PFSK-1 (cell line): Measurements from ENCODE around the gene RIN3.

ENCODE experiments used
- FOXP2 ChIP-seq: optimal IDR thresholded peaks from 2 replicates; pipeline ENCODE3; 2011; ENCODE audit warnings: borderline replicate concordance, control low read depth, inconsistent platforms; ENCODE audit not compliant: insufficient read depth; ENCODE audit errors: extremely low read length, extremely low read depth
- POLR2AphosphoS5 ChIP-seq: IDR thresholded peaks from 2 replicates; pipeline ENCODE4 v1.6.1; 2012; ENCODE audit warnings: low read depth, mild to moderate bottlenecking, control low read depth, low read length, moderate library complexity
- SIN3A ChIP-seq: IDR thresholded peaks from 2 replicates; pipeline ENCODE4 v1.6.1; 2012; ENCODE audit warnings: mild to moderate bottlenecking, low read length, moderate library complexity, borderline replicate concordance; ENCODE audit not compliant: insufficient read depth
- TAF1 ChIP-seq: IDR thresholded peaks from 2 replicates; pipeline ENCODE4 v1.6.1; 2012; ENCODE audit warnings: low read length, control low read depth, borderline replicate concordance; ENCODE audit not compliant: insufficient read depth
- TF ChIP-seq, protein P1 (sequence below), 2 experiments: IDR thresholded peaks; 2 replicates each; pipeline versions ENCODE4 v1.6.1 to v1.8.0; 2011 to 2012; ENCODE audit warnings: low read depth in 2 of 2, low read length in 2 of 2, control low read depth in 1 of 2, inconsistent platforms in 1 of 2, mild to moderate bottlenecking in 1 of 2, moderate library complexity in 1 of 2; ENCODE audit not compliant: insufficient read depth in 1 of 2

Gene RIN3

DNA sequence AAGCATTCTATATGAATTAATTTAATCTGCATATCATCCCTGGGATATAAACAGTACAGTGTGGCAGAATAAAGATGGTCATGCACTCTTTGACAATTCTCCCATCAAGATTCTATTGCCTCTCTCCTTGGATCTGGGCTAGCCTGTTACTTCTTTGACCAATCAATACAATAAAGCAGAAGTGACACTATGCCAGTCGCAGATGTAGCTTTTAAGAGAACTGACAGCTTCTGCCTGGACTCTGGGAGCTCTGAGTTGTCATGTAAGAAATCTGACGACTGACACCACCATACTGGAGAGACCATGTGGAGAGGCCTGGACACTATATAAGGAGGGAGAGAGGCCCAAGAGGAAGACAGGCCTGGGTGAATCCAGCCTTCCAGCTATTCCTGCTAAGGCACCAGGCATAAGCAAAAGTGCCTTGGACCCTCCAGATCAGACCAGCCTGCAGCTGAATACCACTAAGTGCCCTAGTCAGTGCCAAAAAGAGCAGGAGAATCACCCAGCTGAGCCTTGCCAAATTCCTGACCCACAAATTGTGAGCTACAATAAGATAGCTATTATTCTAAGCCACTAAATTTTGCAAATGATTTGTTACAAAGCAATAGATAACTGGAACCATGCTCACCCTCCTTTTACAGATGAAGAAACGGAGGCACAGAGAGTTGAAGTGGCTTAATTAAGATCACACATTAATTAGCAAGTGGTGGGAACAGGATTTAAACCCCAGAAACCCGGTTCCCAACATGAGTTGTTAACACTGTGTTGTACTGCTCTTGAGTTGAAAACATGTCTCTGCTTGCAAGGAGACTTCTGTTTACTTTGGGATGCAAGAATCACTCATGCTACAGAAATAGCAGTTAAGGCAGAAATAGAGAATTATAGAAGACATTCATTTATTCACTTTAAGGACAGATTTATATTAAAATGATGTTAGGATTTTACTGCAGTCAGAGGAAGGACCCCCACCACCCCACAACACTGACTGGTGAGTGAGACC, 84.6 kb downstream of the RIN3 start:
- TF ChIP-seq POLR2AphosphoS5, result no peak
- TF ChIP-seq FOXP2, result no peak
- TF ChIP-seq, protein P1, sequence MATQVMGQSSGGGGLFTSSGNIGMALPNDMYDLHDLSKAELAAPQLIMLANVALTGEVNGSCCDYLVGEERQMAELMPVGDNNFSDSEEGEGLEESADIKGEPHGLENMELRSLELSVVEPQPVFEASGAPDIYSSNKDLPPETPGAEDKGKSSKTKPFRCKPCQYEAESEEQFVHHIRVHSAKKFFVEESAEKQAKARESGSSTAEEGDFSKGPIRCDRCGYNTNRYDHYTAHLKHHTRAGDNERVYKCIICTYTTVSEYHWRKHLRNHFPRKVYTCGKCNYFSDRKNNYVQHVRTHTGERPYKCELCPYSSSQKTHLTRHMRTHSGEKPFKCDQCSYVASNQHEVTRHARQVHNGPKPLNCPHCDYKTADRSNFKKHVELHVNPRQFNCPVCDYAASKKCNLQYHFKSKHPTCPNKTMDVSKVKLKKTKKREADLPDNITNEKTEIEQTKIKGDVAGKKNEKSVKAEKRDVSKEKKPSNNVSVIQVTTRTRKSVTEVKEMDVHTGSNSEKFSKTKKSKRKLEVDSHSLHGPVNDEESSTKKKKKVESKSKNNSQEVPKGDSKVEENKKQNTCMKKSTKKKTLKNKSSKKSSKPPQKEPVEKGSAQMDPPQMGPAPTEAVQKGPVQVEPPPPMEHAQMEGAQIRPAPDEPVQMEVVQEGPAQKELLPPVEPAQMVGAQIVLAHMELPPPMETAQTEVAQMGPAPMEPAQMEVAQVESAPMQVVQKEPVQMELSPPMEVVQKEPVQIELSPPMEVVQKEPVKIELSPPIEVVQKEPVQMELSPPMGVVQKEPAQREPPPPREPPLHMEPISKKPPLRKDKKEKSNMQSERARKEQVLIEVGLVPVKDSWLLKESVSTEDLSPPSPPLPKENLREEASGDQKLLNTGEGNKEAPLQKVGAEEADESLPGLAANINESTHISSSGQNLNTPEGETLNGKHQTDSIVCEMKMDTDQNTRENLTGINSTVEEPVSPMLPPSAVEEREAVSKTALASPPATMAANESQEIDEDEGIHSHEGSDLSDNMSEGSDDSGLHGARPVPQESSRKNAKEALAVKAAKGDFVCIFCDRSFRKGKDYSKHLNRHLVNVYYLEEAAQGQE (IDR thresholded peaks at IDR 0.05; ENCODE audit: insufficient read depth in 1 of 2, low read depth in 2 of 2, low read length in 2 of 2), result no peak
- no peak for TF ChIP-seq SIN3A
- no peak for TF ChIP-seq TAF1

DNA sequence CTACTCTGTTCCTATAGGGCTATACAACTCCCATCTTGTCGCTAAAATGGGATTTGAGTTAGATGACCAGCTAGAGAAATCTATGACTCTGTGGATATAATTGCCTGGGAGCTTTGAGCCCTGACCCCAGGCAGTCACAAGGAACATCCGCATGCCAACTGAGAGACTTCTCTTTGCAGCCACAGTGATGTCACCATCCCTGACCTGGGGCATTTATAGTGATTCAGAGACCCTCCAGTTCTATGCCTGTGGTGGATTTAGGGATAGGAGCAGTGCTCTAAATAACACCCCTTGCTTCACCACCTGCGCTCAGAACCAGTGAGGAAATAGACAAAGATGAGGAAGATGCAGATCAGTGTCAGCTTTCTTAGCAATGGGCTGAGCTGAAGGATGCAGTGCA, 86.2 kb downstream of the RIN3 start:
- TF ChIP-seq, protein P1 (IDR thresholded peaks at IDR 0.05; ENCODE audit: insufficient read depth in 1 of 2, low read depth in 2 of 2, low read length in 2 of 2), result no peak
- no peak for TF ChIP-seq POLR2AphosphoS5
- TF ChIP-seq FOXP2, result no peak
- TF ChIP-seq TAF1, result no peak
- TF ChIP-seq SIN3A, result no peak

DNA sequence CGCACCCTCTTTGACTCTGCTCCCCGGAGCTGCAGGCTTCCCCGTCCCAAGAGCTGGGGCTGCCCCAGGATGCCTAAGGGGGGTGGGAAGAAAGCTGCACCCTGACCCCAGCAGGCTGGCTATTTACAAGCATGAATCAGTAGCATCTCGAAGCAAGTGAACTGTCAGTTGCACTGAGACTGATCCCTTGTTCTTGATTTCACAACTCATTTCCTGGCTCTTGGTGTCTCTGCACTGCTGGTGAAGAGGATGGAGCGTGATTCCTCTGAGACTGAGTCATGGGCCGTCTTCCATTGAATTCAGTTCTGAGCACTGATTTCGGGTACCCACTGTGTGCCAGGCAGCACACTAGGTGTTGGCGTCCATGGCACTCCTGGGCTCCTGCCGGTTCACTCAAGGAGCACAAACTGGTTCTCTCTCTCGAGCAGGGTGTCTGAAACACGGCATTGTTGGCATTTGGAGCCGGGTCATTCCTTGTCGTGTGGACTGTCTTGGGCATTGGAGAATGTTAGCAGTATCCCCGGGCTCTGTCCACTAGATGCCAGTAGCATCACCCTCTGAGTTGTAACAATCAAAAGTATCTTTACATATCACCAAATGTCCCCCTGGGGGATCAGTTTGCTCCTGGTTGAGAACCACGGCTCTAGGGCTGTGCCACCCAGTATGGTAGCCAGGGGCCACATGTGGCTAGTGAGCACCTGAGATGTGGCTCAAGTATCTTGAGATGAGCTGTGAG, 86.9 kb downstream of the RIN3 start:
- TF ChIP-seq POLR2AphosphoS5 (no peak), FOXP2 (no peak)
- TF ChIP-seq, protein P1 (IDR thresholded peaks at IDR 0.05; ENCODE audit: insufficient read depth in 1 of 2, low read depth in 2 of 2, low read length in 2 of 2), result no peak

DNA sequence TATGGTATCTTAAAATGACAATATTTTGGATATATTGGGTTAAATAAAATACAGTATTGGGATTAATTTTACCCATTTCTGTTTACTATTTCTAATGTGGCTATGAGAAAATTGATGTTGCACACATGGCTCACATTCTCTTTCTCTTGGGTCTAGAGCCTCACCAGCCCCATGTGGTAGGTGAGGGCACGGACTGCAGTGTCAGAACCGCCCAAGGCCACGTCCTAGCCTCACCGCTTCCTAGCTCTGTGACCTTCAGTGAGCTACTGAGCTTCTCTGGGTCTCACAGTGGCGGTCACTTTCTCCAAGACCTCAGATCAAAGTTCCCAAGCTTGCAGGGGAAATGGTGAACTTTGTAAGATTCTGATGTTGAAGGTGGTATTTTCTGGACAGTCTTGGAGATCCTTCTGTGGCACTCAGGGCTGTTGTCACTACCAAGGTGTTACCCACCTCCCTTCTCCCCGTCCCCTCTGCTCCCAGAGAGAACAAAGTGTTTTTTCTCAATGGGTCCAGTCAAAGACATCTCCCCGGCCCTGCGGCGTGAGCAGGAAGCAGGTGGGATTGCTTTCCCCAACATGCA, 87.6 kb downstream of the RIN3 start:
- TF ChIP-seq TAF1, result no peak
- TF ChIP-seq SIN3A, result no peak
- TF ChIP-seq, protein P1 (IDR thresholded peaks at IDR 0.05; ENCODE audit: insufficient read depth in 1 of 2, low read depth in 2 of 2, low read length in 2 of 2), result no peak
- TF ChIP-seq FOXP2, result no peak
- no peak for TF ChIP-seq POLR2AphosphoS5
